OCI-LY3 (cell line): ENCODE data around the gene PKDREJ.

Source experiments
- H2AFZ ChIP-seq: fragments of 200-600, 300-600 bp; shearing (Covaris generic); 2 replicates; pipeline ENCODE4 v1.6.0; 2014; ENCODE audit warnings: antibody characterized with exemption, low read depth, low read length
- H3K27ac ChIP-seq: fragments of 200-600, 300-600 bp; sonication (generic); 2 replicates; pipeline ENCODE4 v1.5.1; 2014; ENCODE audit warnings: mild to moderate bottlenecking, low read length, moderate library complexity, mixed read lengths
- H3K27me3 ChIP-seq: fragments of 200-600, 300-600 bp; sonication (generic); 2 replicates; pipeline ENCODE4 v1.6.1; 2014; ENCODE audit warnings: low read depth, low read length, mixed read lengths
- H3K36me3 ChIP-seq: fragments of 200-600, 300-600 bp; sonication (generic); replicated peaks from 2 replicates; pipeline ENCODE3; 2014; ENCODE audit warnings: low read depth, low read length, mixed read lengths
- H3K4me1 ChIP-seq: fragments of 300-600, 200-600 bp; sonication (generic); 2 replicates; pipeline ENCODE4 v1.6.1; 2014; ENCODE audit warnings: low read length, mixed read lengths
- H3K4me2 ChIP-seq: fragments of 200-600, 300-600 bp; sonication (generic); 2 replicates; pipeline ENCODE4 v1.6.1; 2014; ENCODE audit warnings: low read length, mixed read lengths
- H3K4me3 ChIP-seq: fragments of 300-600, 200-600 bp; sonication (generic); 2 replicates; pipeline ENCODE4 v1.5.1; 2014; ENCODE audit warnings: antibody characterized with exemption, mild to moderate bottlenecking, low read length, moderate library complexity
- H3K79me2 ChIP-seq: fragments of 300-600, 200-600 bp; shearing (Covaris generic); 2 replicates; pipeline ENCODE4 v1.6.1; 2014; ENCODE audit warnings: mild to moderate bottlenecking, low read length, mixed read lengths
- H3K9ac ChIP-seq: fragments of 300-600, 200-600 bp; shearing (Covaris generic); 2 replicates; pipeline ENCODE4 v1.6.0; 2014; ENCODE audit warnings: mild to moderate bottlenecking, low read length, moderate library complexity
- H3K9me3 ChIP-seq: fragments of 200-600, 300-600 bp; shearing (Covaris generic); 2 replicates; pipeline ENCODE4 v1.6.1; 2014; ENCODE audit warnings: low read length, mixed read lengths; ENCODE audit not compliant: insufficient read depth
- H4K20me1 ChIP-seq: fragments of 200-600, 300-600 bp; sonication (generic); 2 replicates; pipeline ENCODE4 v1.6.1; 2016; ENCODE audit warnings: low read length, mixed read lengths; ENCODE audit not compliant: insufficient read depth
- CTCF ChIP-seq: fragments of 200-600, 300-600 bp; sonication (generic); IDR thresholded peaks from 2 replicates; pipeline ENCODE4 v1.5.1; 2014; ENCODE audit warnings: antibody characterized with exemption, low read length, low read depth
- EZH2phosphoT487 ChIP-seq: fragments of 200-600 bp; shearing (Covaris generic); IDR thresholded peaks from 2 replicates; pipeline ENCODE4 v1.6.1; 2018; ENCODE audit warnings: antibody characterized with exemption, mixed run types, low read depth

The PKDREJ gene

GRCh38 chr22:46214616-46215015 is 48.5 kb downstream of the PKDREJ start:
- Histone ChIP-seq H2AFZ (no peak overlapping the region), H3K27ac (no peak overlapping the region), H3K36me3 (peaks cover 35% of the 10 kb centered on the region), H4K20me1 (no peaks in the 10 kb centered on the region), H3K4me1 (peaks cover 5% of the 10 kb centered on the region), H3K79me2 (no peaks in the 10 kb centered on the region), H3K27me3 (no peaks in the 10 kb centered on the region), H3K4me2 (no peak overlapping the region), H3K9ac (no peak overlapping the region), H3K4me3 (no peak overlapping the region), H3K9me3 (peaks cover 2% of the 10 kb centered on the region)
- TF ChIP-seq CTCF: no peak
- no peak for TF ChIP-seq EZH2phosphoT487

GRCh38 chr22:46214149-46214548 is 49.0 kb downstream of the PKDREJ start:
- TF ChIP-seq EZH2phosphoT487: no peak
- TF ChIP-seq CTCF: no peak
- H3K27me3 ChIP-seq: no peaks in the 10 kb centered on the region
- H4K20me1 ChIP-seq: no peaks in the 10 kb centered on the region

GRCh38 chr22:46213052-46213451 is 50.1 kb downstream of the PKDREJ start:
- TF ChIP-seq EZH2phosphoT487 (no peak), CTCF (no peak)
- no peak overlapping the region for H3K27ac ChIP-seq

More at GRCh38 chr22:46214149-46214548, 49.0 kb downstream of the PKDREJ start:
- Histone ChIP-seq H3K4me1 (peaks cover under 1% of the 10 kb centered on the region), H3K79me2 (no peaks in the 10 kb centered on the region), H2AFZ (no peak overlapping the region), H3K4me3 (no peak overlapping the region), H3K36me3 (peaks cover 35% of the 10 kb centered on the region), H3K4me2 (no peak overlapping the region), H3K9me3 (peaks cover 6% of the 10 kb centered on the region), H3K9ac (no peak overlapping the region), H3K27ac (no peak overlapping the region)

GRCh38 chr22:46212195-46212594 is 50.9 kb downstream of the PKDREJ start:
- H2AFZ ChIP-seq: no peak overlapping the region
- no peak overlapping the region for H3K27ac ChIP-seq
- H3K36me3 ChIP-seq: peaks cover 36% of the 10 kb centered on the region
- H3K4me3 ChIP-seq: no peak overlapping the region
- H3K9ac ChIP-seq: no peak overlapping the region
- no peak overlapping the region for H3K4me2 ChIP-seq
- TF ChIP-seq CTCF (no peak), EZH2phosphoT487 (no peak)
- no peaks in the 10 kb centered on the region for H3K79me2 ChIP-seq
- peaks cover 11% of the 10 kb centered on the region for H3K9me3 ChIP-seq
- H3K27me3 ChIP-seq: no peaks in the 10 kb centered on the region
- no peaks in the 10 kb centered on the region for H3K4me1 ChIP-seq
- H4K20me1 ChIP-seq: no peaks in the 10 kb centered on the region

More at GRCh38 chr22:46213052-46213451, 50.1 kb downstream of the PKDREJ start:
- Histone ChIP-seq H3K4me2 (no peak overlapping the region), H4K20me1 (no peaks in the 10 kb centered on the region), H3K36me3 (peaks cover 38% of the 10 kb centered on the region), H3K9ac (no peak overlapping the region), H3K4me3 (no peak overlapping the region), H2AFZ (no peak overlapping the region), H3K27me3 (no peaks in the 10 kb centered on the region), H3K4me1 (no peaks in the 10 kb centered on the region), H3K79me2 (no peaks in the 10 kb centered on the region), H3K9me3 (peaks cover 11% of the 10 kb centered on the region)
